Measurements from ENCODE around the gene EMID1.

Gene EMID1

DNA sequence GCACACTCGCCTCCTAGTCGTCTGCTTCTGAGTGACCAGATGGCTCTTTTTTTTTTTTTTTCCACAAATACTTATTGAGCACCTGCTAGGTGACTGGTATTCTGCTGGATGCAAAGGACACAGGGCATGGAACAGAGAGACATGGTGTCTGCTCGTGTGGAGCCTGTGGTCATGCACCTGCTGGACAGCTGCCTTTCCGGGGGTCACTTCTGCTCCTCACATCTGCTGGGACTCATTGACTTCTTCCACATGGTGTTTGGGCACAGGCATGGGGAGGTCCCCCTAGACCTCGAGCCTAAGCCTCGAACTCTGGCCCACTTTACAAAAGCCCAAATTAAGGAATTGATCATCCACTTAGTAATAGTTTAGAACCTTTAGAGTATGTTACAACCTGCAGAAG is 39.5 kb upstream of the EMID1 start:
- TF ChIP-seq, protein P1, sequence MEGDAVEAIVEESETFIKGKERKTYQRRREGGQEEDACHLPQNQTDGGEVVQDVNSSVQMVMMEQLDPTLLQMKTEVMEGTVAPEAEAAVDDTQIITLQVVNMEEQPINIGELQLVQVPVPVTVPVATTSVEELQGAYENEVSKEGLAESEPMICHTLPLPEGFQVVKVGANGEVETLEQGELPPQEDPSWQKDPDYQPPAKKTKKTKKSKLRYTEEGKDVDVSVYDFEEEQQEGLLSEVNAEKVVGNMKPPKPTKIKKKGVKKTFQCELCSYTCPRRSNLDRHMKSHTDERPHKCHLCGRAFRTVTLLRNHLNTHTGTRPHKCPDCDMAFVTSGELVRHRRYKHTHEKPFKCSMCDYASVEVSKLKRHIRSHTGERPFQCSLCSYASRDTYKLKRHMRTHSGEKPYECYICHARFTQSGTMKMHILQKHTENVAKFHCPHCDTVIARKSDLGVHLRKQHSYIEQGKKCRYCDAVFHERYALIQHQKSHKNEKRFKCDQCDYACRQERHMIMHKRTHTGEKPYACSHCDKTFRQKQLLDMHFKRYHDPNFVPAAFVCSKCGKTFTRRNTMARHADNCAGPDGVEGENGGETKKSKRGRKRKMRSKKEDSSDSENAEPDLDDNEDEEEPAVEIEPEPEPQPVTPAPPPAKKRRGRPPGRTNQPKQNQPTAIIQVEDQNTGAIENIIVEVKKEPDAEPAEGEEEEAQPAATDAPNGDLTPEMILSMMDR (IDR thresholded peaks at IDR 0.05) = no peak

GRCh38 chr22:29167032-29167911 is 38.4 kb upstream of the EMID1 start:
- TF ChIP-seq, protein P1 (IDR thresholded peaks at IDR 0.05) = no peak

DNA sequence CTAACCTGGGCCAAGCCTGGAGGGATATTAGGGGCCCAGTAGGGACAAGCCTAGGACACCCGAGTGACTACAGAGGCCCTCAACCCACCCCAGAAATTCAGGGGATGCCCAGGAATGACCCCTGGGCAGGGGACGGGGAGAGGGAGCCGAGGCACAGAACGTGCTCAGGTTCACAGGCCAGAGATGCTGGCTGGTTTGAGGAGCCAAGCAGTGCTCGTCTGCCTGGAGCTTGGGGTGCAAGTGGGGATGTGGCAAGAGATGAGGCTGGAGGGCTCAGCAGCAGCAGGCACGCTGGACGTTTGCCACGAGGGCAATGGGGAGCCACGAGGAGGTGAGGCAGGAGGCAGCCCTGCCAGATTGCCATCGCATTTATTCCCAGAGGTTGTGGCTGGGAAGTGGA is 34.0 kb upstream of the EMID1 start:
- TF ChIP-seq, protein P1 (IDR thresholded peaks at IDR 0.05) = no peak

DNA sequence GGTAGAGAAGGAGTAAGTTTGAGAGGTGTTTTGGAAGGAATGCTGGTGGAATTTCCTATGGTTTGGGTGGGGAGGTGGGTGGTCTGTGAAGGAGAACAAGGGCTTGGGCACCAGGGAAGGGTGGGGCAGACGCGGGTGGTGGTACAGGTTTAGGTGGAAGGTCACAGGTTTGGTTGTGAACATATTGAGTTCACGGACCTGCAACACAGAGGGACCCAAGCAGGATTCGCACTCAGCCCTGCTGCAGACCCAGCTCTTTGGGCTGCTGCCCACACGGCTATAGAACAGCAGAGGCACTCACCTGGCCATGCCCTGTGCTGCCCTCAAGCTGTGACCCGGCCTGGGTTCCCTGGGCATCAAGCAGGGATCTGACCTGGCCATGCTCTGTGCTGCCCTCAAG is 33.5 kb upstream of the EMID1 start:
- TF ChIP-seq, protein P1 (IDR thresholded peaks at IDR 0.05) = no peak

- TF ChIP-seq, protein P1 (IDR thresholded peaks at IDR 0.05) = no peak
Measured at GRCh38 chr22:29175312-29175835, 30.3 kb upstream of the EMID1 start.

GRCh38 chr22:29183971-29184848 is 21.5 kb upstream of the EMID1 start:
- TF ChIP-seq, protein P1 (IDR thresholded peaks at IDR 0.05) = no peak

GRCh38 chr22:29184849-29185490 is 20.7 kb upstream of the EMID1 start:
- TF ChIP-seq, protein P1 (IDR thresholded peaks at IDR 0.05) = no peak

Data from LNCAP (cell line).